Measurements from ENCODE around the gene AP3S2.

- TF ChIP-seq GATA2 (IDR thresholded peaks at IDR 0.05; ENCODE audit: low read depth, low read length) (no peak), GATA3 (IDR thresholded peaks at IDR 0.05; ENCODE audit: low read depth, low read length) (no peak)
These were observed 79.6 kb downstream of the AP3S2 start for GRCh38 chr15:89814112-89814742.

Measured in SH-SY5Y (cell line).